ENCODE data around the gene IL32. TPM values are rescaled to one million over a fixed set of nuclear protein-coding genes. Genes with fewer than 3 reads are reported as not detected.

The IL32 gene, protein sequence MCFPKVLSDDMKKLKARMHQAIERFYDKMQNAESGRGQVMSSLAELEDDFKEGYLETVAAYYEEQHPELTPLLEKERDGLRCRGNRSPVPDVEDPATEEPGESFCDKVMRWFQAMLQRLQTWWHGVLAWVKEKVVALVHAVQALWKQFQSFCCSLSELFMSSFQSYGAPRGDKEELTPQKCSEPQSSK
- total RNA-seq (ENCODE audit: unreplicated experiment) = 1.7 TPM
- long read RNA-seq, partial matches to known transcripts = 0 of 2 reads
- long read RNA-seq, other reads (novel, unspliced or antisense) = 0 of 2 reads

DNA sequence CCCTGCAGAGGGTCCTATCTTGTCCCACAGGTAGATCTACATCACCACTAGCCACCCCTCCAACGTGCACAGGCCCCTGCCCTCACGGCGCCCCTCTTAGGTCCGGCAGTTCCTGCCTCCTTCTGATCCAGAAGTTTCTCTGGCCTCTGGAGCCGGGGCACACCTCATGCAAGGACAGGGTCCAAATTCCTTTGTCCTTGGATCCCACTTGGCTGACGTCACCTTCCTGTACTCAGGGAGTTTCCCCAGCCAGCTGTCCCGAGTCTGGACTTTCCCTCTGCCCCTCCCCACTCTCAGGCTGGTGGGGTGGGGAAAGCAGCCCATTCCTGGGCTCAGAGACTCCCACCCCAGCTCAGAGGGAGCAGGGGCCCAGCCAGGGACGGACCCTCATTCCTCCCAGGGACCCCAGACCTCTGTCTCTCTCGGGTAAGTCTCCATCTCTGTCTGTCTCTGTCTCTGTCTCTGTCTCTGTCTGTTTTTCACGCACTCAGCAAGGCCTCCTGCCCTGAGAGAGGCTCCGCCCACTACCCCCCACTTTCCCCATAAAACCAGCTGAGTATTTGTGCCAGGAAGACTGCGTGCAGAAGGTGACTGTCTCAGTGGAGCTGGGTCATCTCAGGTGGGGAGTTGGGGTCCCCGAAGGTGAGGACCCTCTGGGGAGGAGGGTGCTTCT lies at the start of gene IL32:
TSS of gene IL32 (plus strand) at position 572 of the 673 bp plus-strand sequence. CDS start 172 bp downstream, outside the sequence.
- H3K9me3 Mint-ChIP-seq (ENCODE audit: unreplicated experiment) = no peaks in the 10 kb centered on the region
- no peak within 1 kb of the TSS for H3K4me3 Mint-ChIP-seq (ENCODE audit: unreplicated experiment)
- H3K4me1 Mint-ChIP-seq (ENCODE audit: unreplicated experiment) = peaks cover 3% of the 10 kb centered on the region
- H3K36me3 Mint-ChIP-seq (ENCODE audit: low read depth, unreplicated experiment) = peaks cover 8% of the 10 kb centered on the region
- peaks cover 7% of the 10 kb centered on the region for H3K27me3 Mint-ChIP-seq (ENCODE audit: unreplicated experiment)
- no peak for DNase-seq (ENCODE audit: low spot score)
- TF ChIP-seq, protein P1, sequence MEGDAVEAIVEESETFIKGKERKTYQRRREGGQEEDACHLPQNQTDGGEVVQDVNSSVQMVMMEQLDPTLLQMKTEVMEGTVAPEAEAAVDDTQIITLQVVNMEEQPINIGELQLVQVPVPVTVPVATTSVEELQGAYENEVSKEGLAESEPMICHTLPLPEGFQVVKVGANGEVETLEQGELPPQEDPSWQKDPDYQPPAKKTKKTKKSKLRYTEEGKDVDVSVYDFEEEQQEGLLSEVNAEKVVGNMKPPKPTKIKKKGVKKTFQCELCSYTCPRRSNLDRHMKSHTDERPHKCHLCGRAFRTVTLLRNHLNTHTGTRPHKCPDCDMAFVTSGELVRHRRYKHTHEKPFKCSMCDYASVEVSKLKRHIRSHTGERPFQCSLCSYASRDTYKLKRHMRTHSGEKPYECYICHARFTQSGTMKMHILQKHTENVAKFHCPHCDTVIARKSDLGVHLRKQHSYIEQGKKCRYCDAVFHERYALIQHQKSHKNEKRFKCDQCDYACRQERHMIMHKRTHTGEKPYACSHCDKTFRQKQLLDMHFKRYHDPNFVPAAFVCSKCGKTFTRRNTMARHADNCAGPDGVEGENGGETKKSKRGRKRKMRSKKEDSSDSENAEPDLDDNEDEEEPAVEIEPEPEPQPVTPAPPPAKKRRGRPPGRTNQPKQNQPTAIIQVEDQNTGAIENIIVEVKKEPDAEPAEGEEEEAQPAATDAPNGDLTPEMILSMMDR (IDR thresholded peaks at IDR 0.05; ENCODE audit: unreplicated experiment) = no peak
- H3K27ac Mint-ChIP-seq (ENCODE audit: unreplicated experiment) = peak within 1 kb of the TSS; percentile 30

DNA sequence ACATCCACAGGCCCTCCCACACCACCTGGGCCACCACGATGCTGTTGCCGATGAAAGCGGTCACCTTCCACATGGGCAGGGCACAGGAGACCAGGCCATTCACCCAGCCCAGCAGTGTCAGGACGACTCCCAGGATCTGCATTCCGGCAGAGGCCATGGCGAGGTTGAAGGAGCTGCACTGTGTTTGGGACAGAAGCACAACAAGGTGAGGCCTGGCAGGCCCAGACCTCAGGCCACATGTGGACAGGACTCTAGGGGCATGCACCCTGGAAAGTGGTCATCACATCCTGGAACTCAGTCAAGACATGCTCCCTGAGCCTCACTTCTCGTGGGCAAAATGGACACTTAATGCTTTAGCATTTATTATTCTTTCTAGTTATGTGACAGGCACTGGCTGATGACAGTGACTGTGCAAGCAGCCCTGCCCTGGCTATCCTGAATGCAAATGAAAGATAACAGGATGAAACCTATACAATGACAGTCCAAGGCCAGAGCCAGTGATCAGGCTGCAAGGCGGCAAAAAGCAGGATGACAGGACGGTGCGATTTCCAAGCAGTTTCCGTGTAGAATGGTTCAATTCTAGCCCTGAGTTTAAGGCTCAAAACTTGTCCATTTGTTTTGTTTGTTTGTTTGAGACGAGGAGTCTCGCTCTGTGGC lies 49.4 kb upstream of the IL32 start:
- no peak overlapping the region for H3K27ac Mint-ChIP-seq (ENCODE audit: unreplicated experiment)
- H3K4me3 Mint-ChIP-seq (ENCODE audit: unreplicated experiment) = peak overlapping the region; percentile 67

DNA sequence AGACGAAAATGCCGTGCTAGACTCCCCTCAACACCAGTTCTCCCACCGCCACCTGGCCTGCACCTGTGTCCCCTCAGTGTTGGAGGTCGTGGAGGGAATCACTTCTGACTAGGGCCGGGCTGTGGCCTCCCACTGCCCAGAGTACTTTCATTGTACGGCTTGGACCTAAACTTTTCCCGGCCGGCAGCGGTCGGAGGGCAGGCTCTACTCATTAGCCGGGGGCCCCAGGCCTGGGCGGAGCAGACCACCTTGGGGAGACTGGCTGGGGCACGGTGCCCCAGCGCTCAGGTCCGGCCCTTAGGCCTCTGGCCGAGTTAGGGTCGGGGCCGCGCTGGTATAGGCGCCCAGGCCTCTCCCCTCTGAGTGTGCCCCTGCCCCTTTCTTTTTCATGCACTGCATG lies 48.1 kb upstream of the IL32 start:
- peaks cover 13% of the 10 kb centered on the region for H3K4me1 Mint-ChIP-seq (ENCODE audit: unreplicated experiment)
- H3K36me3 Mint-ChIP-seq (ENCODE audit: low read depth, unreplicated experiment) = peaks cover 5% of the 10 kb centered on the region
- H3K9me3 Mint-ChIP-seq (ENCODE audit: unreplicated experiment) = no peaks in the 10 kb centered on the region
- no peak overlapping the region for H3K27ac Mint-ChIP-seq (ENCODE audit: unreplicated experiment)
- no peak overlapping the region for H3K4me3 Mint-ChIP-seq (ENCODE audit: unreplicated experiment)
- no peak for DNase-seq (ENCODE audit: low spot score)
- TF ChIP-seq, protein P1 (IDR thresholded peaks at IDR 0.05; ENCODE audit: unreplicated experiment) = no peak
- peaks cover 21% of the 10 kb centered on the region for H3K27me3 Mint-ChIP-seq (ENCODE audit: unreplicated experiment)

More for the DNA sequence above, 49.4 kb upstream of the IL32 start:
- DNase-seq (ENCODE audit: low spot score) = no peak
- TF ChIP-seq, protein P1 (IDR thresholded peaks at IDR 0.05; ENCODE audit: unreplicated experiment) = no peak
- Mint-ChIP-seq H3K27me3 (ENCODE audit: unreplicated experiment) (peaks cover 19% of the 10 kb centered on the region), H3K4me1 (ENCODE audit: unreplicated experiment) (peaks cover 4% of the 10 kb centered on the region), H3K9me3 (ENCODE audit: unreplicated experiment) (no peaks in the 10 kb centered on the region), H3K36me3 (ENCODE audit: low read depth, unreplicated experiment) (peaks cover 5% of the 10 kb centered on the region)

DNA sequence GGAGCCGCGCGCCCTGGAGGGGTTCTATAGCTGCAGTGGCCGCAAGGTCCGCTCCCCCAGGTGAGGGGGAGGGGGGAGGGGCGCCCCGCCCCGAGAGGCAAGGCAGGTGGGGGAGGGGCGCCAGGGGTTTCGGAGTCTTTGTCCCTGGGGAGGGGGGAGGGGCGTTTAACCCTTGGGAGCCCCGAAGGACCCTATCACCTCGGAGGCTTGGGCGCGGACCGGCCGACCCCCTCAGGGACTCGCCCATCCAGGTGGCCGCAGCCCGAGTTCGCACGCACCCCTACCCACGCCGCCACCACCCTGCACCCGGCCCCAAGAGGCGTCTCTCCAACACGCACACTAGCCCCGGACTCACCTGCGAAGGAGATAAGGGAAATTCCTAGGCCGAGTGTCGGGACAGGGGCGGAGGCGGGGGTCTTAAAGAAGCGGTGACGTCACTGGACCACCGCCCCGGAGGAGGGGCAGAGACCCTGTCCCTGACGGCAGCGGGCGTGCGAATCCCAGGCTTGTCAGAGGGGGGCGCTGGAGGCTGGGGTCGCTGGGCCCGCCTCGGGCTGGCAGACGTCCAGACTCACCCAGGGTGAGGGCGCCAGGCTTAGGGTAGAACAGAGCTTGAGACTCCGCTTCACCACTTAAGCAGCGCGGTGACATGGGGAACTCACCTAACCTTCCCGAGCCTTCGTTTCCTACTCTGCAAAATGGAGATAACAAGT lies 47.5 kb upstream of the IL32 start, which contains the start of gene CLDN6:
TSS of gene CLDN6 (minus strand) at position 390 of the 713 bp plus-strand sequence. CDS start 2,162 bp downstream, outside the sequence.
- Mint-ChIP-seq H3K27me3 (ENCODE audit: unreplicated experiment) (peaks cover 20% of the 10 kb centered on the region), H3K4me3 (ENCODE audit: unreplicated experiment) (peak within 1 kb of the TSS; percentile 86), H3K36me3 (ENCODE audit: low read depth, unreplicated experiment) (peaks cover 5% of the 10 kb centered on the region), H3K4me1 (ENCODE audit: unreplicated experiment) (peaks cover 18% of the 10 kb centered on the region), H3K27ac (ENCODE audit: unreplicated experiment) (peak within 1 kb of the TSS; percentile 70), H3K9me3 (ENCODE audit: unreplicated experiment) (no peaks in the 10 kb centered on the region)
- peak; percentile 89 for DNase-seq (ENCODE audit: low spot score)
- TF ChIP-seq, protein P1 (IDR thresholded peaks at IDR 0.05; ENCODE audit: unreplicated experiment) = peak; percentile 73

Measured in endothelial cell (in vitro differentiated cells).